GM19372 (cell line): ENCODE data around the gene LEKR1.
"Not testable (repeated sequence)": the region's sequence is repeated elsewhere in the genome, so short reads cannot be mapped to it uniquely, and the experiment has no call there.

Experiments used
- ATAC-seq: cut with Tn5 transposase; IDR thresholded peaks from one replicate; pipeline ENCODE4 v1.9.1; 2021; ENCODE audit warnings: mild to moderate bottlenecking, low read depth, moderate library complexity; ENCODE audit not compliant: unreplicated experiment

Gene LEKR1

DNA sequence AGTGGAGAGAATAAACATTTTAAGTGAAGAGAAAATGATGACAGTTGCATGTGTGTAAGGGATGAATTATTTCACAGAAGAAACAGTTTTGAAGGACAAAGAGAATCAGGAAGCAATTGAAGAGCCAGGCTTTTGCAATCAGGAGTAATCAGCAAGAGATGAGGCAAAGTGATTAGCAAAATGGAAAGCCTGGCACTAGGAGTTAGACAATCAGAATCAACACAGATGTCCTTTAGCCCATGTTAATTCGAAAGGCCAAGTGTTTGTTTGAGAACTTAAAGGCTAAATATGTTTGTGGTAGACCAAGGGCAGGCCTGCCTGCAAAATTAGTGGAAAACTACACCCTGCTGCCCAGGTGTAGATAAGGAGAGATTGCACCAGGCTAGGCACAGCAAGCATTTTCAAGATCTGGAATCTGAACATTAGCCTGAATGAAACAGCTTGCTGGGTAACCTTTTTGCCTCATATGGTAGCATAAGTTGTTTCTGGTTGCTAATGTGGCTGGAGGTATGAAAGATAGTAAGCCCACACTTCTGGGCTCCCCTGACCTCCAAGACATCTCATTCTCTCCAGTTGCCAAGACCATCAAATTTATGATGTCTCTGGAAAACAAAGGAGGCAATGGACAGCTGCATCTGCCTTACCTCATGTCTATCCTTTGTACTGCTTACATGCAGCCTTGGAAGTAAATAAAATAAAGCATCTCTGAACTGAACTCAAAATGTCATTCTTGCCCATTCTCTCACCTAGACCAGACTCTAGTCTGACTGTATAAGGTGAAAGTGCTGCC, 22.0 kb upstream of the LEKR1 start:
- ATAC-seq, result no peak

DNA sequence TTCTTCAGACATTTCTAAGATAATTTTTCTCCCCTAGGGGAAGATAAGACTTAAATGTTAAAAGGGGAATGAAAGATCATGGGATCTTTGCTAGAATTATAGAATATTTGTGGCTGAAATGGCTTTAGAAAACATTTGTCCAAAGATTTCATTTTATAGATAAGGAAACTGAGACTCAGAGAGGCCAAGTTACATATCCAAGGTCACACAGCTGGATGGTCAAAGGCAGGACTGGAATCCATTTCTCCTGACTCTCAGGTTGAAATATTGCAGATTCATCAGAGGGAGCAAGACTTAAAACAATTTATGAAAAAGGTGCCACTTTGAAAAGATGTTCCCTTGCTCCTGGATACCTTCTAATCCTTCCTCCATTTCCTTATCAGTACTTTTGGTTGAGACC, 19.5 kb upstream of the LEKR1 start:
- no peak for ATAC-seq

DNA sequence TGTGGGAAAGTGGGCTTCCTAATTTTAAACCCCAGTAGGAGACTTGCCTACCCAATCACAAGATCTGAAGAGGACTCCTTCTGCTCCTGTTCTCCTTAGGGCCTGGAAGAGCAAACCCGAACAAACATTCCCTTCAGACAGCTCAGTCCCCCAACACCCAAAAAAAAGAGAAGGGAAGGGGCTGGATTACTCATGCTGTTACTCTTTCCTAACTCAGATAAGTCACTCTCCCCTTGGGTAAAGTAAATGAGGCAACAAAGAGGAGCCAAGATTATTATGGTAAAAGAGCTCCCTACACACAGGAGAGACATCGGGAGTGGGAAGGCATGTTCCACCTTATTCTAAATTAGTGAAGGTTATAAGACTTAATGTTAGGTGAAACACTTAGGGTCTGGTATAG, 18.1 kb upstream of the LEKR1 start:
- no peak for ATAC-seq

DNA sequence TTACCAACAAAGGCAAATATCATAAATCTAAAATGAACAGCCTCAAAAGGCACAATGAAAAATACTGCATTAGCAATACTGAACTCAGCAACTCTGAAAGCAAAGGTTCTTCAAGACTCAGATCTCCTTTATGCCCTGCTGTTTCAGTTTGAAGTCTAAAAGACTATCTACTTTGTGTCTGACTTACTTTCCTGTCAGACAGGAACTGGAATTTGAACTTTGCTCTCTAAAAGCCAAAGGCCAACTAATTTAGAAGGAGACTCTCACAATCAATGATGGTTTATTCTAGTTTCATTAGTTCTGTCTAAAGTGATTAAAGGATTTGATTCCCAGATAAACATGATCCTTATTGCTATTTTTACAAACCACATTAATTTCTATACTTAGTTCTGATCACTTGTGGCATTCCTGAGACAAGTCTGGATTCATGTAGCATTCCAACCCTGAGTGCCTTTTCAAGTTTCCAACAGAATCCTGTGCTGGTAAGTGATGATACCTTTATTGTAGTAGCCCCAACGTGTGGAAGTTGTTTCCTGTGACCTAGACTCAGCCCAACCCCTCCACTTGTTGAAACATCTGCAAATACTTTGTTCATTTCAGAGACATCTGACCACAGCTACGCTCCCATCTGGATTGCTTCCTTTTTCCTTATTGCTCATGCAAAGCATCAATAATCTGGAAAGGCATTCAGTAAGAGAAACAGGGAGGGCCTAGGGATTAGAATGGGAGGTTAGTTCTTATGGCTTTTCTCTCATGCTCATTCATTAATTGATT, 14.9 kb upstream of the LEKR1 start:
- no peak for ATAC-seq

DNA sequence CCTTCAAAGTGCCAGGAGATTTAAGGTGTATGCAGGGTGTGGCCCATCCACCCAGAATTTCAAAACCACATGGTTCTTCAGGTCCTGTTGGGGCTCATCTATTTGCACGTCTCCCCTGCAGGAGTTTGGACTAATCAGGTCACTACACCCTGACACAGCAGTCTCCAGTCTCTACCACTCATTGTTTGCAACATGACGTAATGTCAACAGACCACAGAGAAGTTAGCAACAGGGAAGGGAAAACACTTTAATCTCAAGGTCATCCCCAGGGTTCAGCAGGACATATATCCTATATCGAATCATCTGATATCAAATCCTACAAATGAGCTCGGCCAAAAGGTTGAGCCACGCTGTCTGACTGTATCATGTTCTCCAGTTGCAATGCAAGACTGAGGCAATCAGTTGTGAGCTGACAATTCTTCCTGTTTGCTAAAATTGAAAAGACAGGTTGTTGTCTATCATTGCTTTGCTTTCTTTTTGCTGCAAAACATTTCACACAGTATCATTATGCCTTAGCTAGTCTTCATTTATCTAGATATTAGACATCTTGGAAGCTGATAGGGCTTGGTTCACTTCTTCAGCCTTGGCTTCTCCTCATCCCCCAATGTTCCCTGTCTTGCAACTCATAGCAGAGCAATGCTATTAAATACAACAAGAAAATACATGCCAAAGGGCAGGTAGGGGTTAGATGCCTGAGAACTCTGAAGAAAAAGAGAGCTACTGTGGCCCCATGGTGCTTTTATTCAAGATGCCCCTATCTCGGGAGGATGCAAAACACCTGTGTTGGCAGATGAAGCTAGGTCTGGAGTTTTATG, 13.4 kb upstream of the LEKR1 start:
- no peak for ATAC-seq

DNA sequence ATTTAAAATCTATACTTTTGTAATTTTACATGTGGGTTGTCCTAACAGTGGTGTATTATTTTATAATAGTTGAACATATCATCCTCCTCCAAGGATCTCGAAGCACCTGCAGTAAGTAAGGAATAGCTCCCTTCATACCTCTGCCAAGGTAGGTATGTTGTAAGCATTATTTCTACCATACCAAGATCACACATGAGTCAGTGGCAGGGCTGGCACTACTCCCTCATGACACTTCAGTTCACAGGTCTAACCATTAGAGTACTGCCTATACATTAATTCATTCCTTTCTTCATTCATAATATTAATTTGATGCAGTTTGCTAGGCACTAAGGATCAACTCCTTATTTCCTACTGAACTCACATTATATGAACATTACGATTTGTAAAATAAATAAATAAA, 11.9 kb upstream of the LEKR1 start:
- ATAC-seq, result no peak

DNA sequence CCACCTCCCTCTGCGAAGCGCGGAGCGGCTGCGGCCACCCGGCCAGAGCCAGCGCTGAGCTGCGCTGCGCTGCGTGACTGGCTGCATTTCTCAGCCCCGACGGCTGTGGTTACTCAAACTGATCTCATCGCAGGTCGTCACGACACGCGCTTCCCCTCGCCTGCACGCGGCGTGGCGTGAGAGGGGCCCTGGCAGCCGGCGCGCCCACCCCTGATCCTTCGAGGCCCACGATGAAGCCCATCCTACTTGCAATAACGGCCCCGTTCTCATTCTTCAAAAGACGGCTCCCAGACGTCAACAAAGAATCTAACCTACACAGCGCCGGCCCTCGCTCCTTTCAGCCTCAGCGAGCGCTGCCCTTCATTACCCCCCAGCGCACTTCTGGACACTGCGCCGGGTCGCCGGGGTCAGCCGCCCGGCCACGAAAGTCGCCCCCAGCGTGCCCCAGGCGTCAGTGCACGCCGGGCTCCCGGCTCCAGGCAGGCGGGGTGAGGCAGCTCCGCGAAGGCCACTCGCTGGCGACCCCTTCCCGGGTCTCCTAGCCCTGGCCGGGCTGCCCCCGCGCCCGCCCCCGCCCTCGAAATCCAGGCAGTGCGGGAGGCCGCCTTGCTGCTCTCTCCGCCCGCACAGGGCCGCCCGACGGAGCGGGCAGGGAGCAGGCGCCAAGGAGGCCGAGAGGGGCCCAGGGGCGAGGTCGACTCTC, 9.9 kb upstream of the LEKR1 start:
- ATAC-seq, result peak; percentile 31

DNA sequence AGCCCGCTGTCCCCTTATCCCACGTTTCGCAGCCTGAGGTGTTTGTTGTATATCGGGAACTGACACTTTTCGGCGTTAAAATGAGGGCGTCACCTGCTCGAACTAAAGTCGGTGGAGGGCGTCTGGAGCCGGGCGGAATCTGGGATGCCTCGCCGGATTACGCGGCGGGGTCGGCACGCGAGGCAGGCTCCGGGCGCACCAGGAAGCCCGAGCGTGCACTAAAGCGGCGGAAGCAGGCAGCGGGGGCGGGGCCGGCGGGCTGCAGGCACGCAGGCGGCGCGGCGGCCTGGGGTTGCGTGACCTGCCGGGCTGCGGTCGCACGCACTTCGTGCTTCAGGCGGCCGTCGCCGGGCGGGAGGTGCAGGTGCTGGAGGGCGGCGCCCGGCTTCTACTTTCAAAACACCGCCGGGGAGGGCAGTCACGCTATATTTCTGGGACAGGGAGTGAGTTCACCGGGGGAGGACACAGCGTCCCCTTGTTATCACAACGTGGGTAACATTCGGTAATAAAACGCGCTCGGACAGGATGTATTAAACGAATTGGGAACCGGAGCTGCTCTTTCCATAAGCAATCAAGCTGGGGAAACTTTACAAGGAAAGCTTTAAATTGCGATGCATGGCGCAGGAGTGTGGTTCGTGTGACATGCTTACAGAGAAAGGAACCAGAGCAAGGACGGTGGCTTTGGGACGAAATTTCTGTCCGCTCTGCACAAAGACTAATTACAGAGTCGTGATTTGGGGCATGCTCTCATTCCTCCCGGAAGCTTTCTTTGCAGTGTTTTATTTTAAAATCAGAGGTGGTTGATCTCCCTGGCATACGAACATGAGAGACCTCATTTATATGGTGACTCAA, 9.1 kb upstream of the LEKR1 start:
- peak; percentile 61 for ATAC-seq

DNA sequence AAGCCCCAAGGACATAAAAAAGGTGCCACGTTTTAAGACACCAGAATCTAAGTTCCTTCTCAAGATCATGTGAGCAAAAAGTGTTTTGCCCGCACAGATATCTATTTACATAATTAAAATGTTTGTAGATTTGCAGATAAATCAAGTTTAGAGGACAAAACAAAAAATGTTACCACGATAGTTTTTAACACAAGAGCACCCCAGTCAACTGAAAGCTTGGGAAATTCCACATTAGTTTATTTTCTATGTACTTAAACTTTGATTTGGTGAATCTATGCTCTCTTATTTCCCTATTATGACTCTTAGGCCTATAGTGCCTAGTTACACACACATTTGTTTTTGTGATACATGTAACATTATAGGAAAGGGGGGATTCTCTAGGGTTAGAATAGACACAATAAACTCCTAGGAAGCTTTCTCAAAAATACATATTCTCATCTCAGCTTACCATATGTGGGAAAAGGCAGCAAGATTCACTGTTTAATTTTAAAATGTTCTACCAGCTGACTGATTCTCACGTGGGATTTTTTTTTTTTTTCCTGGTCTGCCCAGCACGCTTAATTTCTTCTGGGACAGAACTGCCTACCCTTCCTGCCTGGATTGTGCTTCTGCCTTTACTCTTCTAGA, 8.4 kb upstream of the LEKR1 start:
- no peak for ATAC-seq

DNA sequence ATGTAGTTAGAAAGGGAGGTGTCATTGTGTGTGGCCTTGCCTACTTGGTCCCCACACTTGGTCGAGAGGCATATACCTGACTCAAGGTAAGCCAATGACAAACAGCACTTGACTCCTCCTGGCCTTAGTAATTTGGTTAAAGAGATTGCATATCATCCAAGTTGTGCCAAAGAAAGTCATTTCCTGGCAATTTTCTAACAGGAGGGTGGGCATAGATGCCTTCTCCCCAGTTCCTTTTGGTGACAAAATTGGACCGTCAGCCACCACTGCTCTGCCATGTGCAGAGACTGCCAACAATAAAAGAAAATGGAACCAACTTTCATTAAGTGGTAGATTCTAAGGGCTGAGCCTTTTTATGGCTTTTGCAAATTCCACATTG, 7.9 kb upstream of the LEKR1 start:
- ATAC-seq, result no peak

DNA sequence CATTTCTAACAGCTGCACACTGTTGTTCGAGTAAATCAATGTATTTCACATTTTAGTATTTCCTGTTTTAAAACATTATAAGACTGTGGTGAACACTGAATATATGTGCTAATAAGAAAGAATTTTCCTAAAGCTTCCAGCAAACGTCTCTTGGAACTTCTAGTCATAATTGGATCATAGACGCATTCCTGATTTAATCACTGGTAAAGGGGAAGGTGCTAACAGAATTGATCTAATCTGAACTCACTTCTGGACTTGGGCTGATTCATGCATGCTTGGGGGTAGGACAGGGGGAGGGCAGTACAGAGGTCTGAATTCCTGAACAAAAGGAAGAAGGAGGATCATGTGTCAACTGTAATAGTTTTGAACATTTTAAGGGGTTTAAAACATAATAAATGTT, 7.3 kb upstream of the LEKR1 start:
- ATAC-seq, result no peak

DNA sequence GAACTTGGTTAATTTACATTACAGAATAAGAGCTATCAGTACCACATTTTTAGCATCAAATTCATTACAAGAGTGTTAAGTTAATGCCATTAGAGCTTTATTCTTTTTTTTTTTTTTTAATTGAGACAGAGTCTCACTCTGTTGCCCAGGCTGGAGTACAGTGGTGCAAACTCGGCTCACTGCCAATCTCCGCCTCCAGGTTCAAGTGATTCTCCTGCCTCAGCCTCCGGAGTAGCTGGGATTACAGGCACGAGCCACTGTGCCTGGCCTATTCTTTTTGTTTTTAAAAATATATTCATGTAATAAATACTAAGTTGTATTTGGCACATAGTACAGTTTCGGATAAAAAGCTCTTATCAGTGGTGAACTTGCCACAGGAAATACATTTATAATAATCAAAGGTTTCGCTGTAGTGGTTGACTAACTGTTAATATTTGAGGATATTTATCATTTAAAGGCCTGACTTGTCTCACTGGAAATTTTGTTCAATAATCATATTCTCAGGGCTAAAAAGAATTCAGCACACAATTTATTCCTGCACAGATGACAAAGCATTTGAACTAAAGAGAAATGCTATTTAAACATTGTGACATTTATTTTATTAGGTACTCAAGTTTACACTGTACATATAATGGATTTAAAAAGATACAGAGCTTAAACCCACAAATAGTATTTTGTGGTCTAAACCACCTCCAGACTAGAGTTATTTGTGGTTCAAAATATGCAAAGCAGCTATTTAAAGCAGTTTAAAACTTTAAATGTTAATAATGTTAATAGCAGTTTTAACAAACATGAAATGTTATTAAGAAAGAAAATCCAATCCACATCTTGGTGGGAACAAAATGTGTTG, 6.1 kb upstream of the LEKR1 start:
- ATAC-seq, result no peak

DNA sequence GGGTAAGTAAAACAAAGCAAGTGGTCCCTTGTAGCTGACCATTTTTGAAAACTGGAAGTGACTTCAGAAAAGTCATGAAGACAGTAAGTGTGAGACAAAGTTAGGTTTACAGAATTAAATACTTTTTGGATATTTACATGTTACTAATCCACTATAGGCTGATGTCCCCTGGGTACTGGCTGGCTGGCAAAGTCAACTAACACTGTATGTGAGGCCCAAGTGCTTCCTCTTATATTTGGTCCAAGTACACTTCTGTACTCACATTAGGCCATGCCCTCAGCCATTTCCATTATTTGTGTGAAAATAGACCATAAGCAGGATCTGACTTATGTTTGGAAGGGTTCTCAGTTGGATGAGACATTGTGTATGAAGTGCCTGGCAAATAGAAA, 5.5 kb upstream of the LEKR1 start:
- no peak for ATAC-seq

DNA sequence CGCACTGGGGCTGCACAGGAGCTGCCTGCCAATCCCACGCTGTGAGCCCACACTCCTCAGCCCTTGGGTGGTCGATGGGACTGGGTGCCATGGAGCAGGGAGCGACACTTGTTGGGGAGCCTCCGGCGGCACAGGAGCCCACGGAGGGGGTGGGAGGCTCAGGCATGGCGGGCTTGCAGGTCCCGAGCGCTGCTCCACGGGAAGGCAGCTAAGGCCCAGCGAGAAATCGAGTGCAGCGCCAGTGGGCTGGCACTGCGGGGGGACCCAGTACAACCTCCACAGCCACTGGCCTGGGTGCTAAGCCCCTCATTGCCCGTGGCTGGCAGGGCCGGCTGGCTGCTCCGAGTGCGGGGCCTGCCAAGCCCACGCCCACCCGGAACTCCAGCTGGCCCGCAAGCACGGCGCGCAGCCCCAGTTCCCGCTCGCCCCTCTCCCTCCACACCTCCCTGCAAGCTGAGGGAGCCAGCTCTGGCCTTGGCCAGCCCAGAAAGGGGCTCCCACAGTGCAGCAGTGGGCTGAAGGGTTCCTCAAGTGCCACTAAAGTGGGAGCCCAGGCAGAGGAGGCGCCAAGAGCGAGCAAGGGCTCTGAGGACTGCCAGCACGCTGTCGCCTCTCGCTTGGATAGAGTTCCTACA, 3.4 kb upstream of the LEKR1 start:
- ATAC-seq, result not testable (repeated sequence)

DNA sequence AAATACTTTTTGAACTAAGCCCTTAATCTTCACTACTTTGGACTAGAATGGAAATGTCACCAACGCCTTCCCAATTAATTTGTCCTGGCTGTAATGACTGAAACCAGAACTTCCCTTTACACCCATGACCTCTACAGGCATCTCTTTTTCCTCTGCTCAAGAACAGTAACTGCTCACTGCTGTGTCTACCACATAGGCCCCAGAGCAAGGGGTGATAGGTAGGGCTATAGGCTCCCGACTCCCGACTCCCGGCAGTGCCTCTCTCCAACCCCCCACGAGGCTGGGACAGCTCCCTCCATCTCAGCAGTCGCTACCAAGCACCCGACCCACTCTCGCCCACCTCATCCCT, 384 bp upstream of the LEKR1 start:
- ATAC-seq, result peak; percentile 46

DNA sequence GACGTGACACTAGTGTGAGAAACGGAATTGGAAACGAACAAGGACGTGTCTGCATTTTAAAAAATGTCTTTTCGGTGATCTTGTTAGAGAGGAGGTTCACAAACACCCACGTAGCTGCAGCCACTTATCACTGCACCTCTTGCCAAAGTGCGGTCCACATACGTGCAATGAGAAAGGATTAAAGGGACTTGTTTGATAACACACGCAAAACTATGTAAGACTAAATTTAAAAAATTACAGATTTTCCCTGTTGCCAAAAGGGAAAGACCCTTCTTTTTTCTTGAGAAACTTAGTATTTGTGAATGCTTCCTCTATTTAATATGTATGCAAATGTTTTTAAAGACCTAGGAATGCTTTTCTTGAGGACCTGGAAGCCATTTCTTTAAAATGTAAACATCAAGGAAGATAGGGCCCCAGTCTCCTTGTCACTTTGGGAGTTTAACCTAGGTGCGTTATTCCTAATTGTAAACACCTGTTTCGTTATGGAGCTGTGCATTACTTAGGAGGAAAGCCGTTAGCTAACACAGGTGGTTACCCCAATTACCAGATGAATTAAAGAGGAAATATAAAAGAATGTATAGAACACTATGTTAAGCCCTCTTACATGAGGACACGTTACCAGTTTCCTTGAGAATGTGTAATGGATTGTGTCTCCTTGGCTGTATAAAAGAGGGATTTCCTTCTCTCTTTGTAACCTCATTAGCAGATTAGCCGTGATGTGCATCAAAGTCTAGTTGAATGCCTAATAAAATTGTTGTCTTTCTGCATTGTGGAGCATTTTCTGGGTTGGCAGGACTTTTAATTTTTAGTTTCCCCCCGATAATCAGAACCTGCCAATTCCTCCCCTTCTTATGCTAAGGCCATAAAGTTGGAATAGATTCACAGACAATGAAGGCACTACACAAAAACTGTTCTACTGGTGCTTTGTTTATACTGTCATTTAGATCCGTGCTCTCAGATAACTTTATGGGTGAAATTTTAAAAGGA, 1.0 kb downstream of the LEKR1 start:
- no peak for ATAC-seq

DNA sequence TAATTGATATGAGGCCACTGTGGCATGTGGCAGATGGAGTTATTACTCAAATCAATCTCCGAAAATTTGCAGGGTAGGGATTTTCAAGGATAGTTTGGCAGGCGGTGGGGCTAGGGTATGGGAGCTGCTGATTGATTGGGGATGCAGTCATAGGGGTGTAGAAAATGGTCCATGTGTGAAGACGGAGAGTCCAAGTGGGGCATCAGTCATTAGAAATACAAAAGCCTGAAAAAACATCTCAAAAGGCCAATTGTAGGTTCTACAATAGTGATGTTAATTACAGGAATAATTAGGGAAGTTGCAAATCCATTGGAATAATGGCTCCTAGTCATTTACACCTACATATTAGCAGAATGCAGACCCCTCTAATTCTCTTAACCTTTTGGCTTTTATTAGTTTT, 4.9 kb downstream of the LEKR1 start:
- no peak for ATAC-seq
